ENCODE results near the gene ACOT9.

DNA sequence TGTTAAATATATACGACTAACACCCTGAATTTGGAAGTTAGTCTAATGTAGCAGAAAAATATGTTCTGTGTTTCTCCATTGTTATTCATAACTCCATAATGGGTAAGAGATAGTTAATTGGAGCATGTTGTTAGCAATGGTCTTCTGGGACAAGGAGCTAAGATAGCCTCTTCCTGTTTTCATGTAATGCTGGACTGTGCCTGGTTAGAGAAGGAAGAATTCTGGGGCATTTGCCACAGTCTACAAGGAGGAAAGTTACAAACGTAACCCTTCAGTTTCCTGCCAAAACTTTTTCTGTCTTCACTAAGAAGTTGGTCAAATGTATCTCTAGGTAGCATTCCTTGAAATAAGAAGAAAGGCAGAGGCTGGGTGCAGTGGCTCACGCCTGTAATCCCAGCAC lies 70.0 kb downstream of the ACOT9 start:
- no peak for TF ChIP-seq EP300 (conservative IDR thresholded peaks at IDR 0.05; ENCODE audit: poor library complexity, severe bottlenecking)
- TF ChIP-seq, protein P1, sequence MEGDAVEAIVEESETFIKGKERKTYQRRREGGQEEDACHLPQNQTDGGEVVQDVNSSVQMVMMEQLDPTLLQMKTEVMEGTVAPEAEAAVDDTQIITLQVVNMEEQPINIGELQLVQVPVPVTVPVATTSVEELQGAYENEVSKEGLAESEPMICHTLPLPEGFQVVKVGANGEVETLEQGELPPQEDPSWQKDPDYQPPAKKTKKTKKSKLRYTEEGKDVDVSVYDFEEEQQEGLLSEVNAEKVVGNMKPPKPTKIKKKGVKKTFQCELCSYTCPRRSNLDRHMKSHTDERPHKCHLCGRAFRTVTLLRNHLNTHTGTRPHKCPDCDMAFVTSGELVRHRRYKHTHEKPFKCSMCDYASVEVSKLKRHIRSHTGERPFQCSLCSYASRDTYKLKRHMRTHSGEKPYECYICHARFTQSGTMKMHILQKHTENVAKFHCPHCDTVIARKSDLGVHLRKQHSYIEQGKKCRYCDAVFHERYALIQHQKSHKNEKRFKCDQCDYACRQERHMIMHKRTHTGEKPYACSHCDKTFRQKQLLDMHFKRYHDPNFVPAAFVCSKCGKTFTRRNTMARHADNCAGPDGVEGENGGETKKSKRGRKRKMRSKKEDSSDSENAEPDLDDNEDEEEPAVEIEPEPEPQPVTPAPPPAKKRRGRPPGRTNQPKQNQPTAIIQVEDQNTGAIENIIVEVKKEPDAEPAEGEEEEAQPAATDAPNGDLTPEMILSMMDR (IDR thresholded peaks at IDR 0.05; ENCODE audit: poor library complexity, severe bottlenecking): no peak
- TF ChIP-seq, protein P2, sequence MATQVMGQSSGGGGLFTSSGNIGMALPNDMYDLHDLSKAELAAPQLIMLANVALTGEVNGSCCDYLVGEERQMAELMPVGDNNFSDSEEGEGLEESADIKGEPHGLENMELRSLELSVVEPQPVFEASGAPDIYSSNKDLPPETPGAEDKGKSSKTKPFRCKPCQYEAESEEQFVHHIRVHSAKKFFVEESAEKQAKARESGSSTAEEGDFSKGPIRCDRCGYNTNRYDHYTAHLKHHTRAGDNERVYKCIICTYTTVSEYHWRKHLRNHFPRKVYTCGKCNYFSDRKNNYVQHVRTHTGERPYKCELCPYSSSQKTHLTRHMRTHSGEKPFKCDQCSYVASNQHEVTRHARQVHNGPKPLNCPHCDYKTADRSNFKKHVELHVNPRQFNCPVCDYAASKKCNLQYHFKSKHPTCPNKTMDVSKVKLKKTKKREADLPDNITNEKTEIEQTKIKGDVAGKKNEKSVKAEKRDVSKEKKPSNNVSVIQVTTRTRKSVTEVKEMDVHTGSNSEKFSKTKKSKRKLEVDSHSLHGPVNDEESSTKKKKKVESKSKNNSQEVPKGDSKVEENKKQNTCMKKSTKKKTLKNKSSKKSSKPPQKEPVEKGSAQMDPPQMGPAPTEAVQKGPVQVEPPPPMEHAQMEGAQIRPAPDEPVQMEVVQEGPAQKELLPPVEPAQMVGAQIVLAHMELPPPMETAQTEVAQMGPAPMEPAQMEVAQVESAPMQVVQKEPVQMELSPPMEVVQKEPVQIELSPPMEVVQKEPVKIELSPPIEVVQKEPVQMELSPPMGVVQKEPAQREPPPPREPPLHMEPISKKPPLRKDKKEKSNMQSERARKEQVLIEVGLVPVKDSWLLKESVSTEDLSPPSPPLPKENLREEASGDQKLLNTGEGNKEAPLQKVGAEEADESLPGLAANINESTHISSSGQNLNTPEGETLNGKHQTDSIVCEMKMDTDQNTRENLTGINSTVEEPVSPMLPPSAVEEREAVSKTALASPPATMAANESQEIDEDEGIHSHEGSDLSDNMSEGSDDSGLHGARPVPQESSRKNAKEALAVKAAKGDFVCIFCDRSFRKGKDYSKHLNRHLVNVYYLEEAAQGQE (IDR thresholded peaks at IDR 0.05; ENCODE audit: borderline replicate concordance): no peak
- no peak for TF ChIP-seq POLR2AphosphoS5 (IDR thresholded peaks at IDR 0.05)
- TF ChIP-seq EZH2 (IDR thresholded peaks at IDR 0.05; ENCODE audit: borderline replicate concordance, insufficient read depth, low read length, poor library complexity, severe bottlenecking): no peak
- no peak for TF ChIP-seq MXI1 (conservative IDR thresholded peaks at IDR 0.05; ENCODE audit: poor library complexity, severe bottlenecking)
- no peak for TF ChIP-seq TAF1 (IDR thresholded peaks at IDR 0.05; ENCODE audit: low read depth)
